Osteoblast (primary cell): ENCODE data around the gene MPPED2. TPM values are rescaled to one million over a fixed set of nuclear protein-coding genes. Genes with fewer than 3 reads are reported as not detected.

Experiments used
- DNase-seq: peaks from one replicate; pipeline ENCODE4 v3.0.0; 2011; ENCODE audit warnings: low spot score, mixed read lengths; ENCODE audit not compliant: insufficient read length; ENCODE audit errors: missing footprints
- H2AFZ ChIP-seq: 2 replicates; pipeline ENCODE4 v1.6.0; 2011; ENCODE audit warnings: mild to moderate bottlenecking, low read length
- H3K27ac ChIP-seq: 2 replicates; pipeline ENCODE4 v1.5.1; 2011; ENCODE audit warnings: mild to moderate bottlenecking, low read depth, low read length, moderate library complexity
- H3K27me3 ChIP-seq: 2 replicates; pipeline ENCODE4 v1.6.0; 2012; ENCODE audit warnings: mild to moderate bottlenecking, control low read depth, inconsistent platforms, low read length, moderate library complexity; ENCODE audit not compliant: insufficient read depth
- H3K36me3 ChIP-seq: 2 replicates; pipeline ENCODE4 v1.5.1; 2011; ENCODE audit warnings: mild to moderate bottlenecking, low read length, control low read depth, moderate library complexity; ENCODE audit not compliant: insufficient read depth
- H3K4me1 ChIP-seq: 2 replicates; pipeline ENCODE4 v1.5.1; 2011; ENCODE audit warnings: mild to moderate bottlenecking, low read length, control low read depth, moderate library complexity; ENCODE audit not compliant: insufficient read depth
- H3K4me2 ChIP-seq: 2 replicates; pipeline ENCODE4 v1.6.0; 2011; ENCODE audit warnings: mild to moderate bottlenecking, low read length; ENCODE audit not compliant: insufficient read depth
- H3K4me3 ChIP-seq: fragments of 200-600 bp; sonication (generic); 3 replicates; pipeline ENCODE4 v1.5.1; 2012; ENCODE audit warnings: mild to moderate bottlenecking, low read length, inconsistent platforms; ENCODE audit not compliant: insufficient read depth
- H3K79me2 ChIP-seq: 2 replicates; pipeline ENCODE4 v1.6.0; 2012; ENCODE audit warnings: mild to moderate bottlenecking, low read length, control low read depth, inconsistent platforms; ENCODE audit not compliant: insufficient read depth
- H3K9me3 ChIP-seq: 2 replicates; pipeline ENCODE4 v1.5.1; 2011; ENCODE audit warnings: low read depth, low read length, control low read depth
- H4K20me1 ChIP-seq: 2 replicates; pipeline ENCODE4 v1.6.0; 2012; ENCODE audit warnings: mild to moderate bottlenecking, low read length, control low read depth; ENCODE audit not compliant: insufficient read depth
- total RNA-seq: library from RNA; depleted of rRNA; stranded (reverse); fragments of >200 nt; gene quantifications from 2 replicates; pipeline ENCODE4 v1.2.3, GENCODE V29; 2012
- TF ChIP-seq, protein P1 (sequence below): IDR thresholded peaks from 2 replicates; pipeline ENCODE4 v1.5.1; 2011; ENCODE audit warnings: mild to moderate bottlenecking, low read depth, low read length, moderate library complexity; ENCODE audit errors: extremely low read depth

The MPPED2 gene
- total RNA-seq, 1 donor: 2.2 TPM

DNA sequence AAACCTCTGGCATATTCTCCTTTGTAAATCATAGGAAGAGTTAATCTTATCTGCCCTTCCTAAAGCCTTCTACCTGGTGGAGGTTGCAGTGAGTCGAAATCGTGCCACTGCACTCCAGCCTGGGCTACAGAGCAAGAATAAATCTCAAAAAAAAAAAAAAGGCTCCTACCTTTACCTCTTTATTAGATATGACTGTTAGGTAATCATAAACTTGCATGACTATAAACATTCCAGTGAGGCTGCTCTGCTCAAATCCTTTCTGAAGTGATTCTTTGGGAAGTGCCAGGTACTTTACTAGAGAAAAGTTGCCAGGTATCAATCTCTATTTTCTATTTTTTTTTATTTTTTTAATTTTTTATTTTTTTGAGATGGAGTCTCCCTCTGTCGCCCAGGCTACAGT lies 59.6 kb downstream of the MPPED2 start:
- Histone ChIP-seq H3K9me3 (no peaks in the 10 kb centered on the region), H3K36me3 (no peaks in the 10 kb centered on the region), H3K79me2 (no peaks in the 10 kb centered on the region), H3K27ac (no peak overlapping the region), H3K4me3 (no peak overlapping the region), H2AFZ (no peak overlapping the region), H4K20me1 (no peaks in the 10 kb centered on the region), H3K4me1 (no peaks in the 10 kb centered on the region), H3K27me3 (no peaks in the 10 kb centered on the region), H3K4me2 (no peak overlapping the region)
- peak; percentile 11 for DNase-seq
- TF ChIP-seq, protein P1, sequence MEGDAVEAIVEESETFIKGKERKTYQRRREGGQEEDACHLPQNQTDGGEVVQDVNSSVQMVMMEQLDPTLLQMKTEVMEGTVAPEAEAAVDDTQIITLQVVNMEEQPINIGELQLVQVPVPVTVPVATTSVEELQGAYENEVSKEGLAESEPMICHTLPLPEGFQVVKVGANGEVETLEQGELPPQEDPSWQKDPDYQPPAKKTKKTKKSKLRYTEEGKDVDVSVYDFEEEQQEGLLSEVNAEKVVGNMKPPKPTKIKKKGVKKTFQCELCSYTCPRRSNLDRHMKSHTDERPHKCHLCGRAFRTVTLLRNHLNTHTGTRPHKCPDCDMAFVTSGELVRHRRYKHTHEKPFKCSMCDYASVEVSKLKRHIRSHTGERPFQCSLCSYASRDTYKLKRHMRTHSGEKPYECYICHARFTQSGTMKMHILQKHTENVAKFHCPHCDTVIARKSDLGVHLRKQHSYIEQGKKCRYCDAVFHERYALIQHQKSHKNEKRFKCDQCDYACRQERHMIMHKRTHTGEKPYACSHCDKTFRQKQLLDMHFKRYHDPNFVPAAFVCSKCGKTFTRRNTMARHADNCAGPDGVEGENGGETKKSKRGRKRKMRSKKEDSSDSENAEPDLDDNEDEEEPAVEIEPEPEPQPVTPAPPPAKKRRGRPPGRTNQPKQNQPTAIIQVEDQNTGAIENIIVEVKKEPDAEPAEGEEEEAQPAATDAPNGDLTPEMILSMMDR: no peak

DNA sequence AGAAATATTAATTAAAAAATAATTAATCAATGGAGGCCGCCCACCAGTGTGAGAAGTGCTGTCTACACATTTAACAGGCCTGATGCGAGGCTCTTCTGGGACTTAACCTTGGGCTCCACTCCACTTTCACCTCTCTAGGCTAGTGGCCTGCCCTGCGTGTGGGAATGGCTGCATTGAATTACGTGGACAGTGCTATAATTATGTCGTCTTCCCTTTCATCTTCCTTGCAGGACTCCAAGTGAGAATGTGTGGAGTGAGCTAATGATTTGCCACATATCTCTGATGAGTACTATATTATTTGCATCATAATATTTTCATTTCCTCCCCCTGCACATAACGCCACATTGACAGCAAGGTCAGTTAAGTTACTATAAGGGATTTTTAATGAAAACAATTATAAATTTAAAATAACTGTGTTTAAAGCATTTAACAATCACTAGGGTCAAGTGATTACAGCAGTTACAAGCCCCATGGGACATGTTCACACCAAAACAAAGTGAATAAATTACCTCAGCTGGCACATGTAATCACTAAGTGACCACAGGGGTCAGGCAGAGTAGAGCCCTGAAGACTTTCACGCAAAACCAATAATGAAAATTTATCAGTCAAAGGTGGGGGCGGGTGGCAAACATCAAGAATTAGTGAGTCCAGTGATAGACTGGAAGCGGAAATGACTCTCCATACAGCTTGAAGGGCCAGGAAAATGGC lies 63.5 kb downstream of the MPPED2 start:
- H3K9me3 ChIP-seq: no peaks in the 10 kb centered on the region
- no peaks in the 10 kb centered on the region for H3K4me1 ChIP-seq
- TF ChIP-seq, protein P1: no peak
- no peak for DNase-seq
- no peaks in the 10 kb centered on the region for H3K36me3 ChIP-seq
- H3K27ac ChIP-seq: no peak overlapping the region
- H3K4me3 ChIP-seq: no peak overlapping the region
- no peaks in the 10 kb centered on the region for H4K20me1 ChIP-seq
- H2AFZ ChIP-seq: no peak overlapping the region
- H3K4me2 ChIP-seq: no peak overlapping the region
- no peaks in the 10 kb centered on the region for H3K79me2 ChIP-seq
- no peaks in the 10 kb centered on the region for H3K27me3 ChIP-seq

DNA sequence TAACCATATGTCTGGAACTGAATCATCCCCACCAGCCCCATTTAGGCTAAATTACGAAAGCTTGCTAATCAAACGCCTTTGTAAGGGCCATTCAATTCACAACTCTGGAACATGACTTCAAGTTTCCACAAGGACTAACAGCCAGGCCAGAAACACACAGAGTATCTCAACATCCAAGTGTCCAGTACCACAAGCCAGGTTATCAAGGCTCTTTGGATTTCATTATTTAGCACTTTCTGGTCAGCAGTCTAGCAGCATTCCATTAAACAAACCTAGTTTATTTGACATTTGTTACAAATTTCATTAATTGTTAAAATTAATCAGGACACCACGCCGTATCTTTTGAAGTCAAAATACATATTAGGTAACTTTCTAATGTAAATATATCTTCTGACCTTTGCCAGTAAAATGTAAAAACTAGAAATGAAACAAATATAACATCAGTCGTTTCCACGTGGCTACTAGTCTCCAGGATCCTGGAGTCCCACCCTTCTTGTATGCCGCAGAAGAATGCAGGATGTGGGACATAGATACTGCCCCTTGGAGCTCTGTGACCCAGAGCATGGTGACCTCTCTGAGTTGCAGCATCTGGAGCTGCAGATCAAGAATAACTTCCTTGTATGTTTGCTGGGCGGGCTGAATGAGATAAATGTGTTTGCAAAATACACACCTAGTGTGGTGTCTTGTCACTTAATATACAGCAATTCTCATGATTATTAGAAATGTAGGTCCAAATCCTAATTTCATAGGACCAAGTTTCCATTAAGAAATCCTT lies 64.7 kb downstream of the MPPED2 start:
- Histone ChIP-seq H3K27me3 (no peaks in the 10 kb centered on the region), H3K36me3 (no peaks in the 10 kb centered on the region), H3K27ac (no peak overlapping the region), H3K9me3 (no peaks in the 10 kb centered on the region), H3K79me2 (no peaks in the 10 kb centered on the region), H3K4me3 (no peak overlapping the region), H2AFZ (no peak overlapping the region), H3K4me1 (no peaks in the 10 kb centered on the region), H4K20me1 (no peaks in the 10 kb centered on the region), H3K4me2 (no peak overlapping the region)
- TF ChIP-seq, protein P1: no peak
- DNase-seq: no peak

DNA sequence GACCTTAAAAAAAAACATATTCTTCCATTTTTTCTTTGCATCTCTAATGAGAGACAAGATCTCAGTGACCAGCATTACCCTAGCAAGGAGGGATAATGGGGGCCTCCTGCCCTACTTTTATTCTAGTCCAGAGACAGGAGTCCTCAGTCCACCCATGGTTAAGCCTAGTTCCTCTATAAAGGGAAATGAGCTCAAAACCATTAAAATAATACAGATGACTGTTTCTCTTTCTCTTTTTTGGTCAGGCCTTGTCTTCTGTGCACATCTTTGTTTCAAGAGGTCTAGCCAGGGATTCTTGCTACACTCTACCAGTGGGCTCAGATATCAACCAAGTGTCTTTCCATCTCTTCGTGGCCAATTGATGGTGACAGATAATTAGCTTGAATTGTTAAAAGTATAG lies 73.1 kb downstream of the MPPED2 start:
- Histone ChIP-seq H3K4me2 (no peak overlapping the region), H2AFZ (no peak overlapping the region), H3K4me3 (no peak overlapping the region), H3K79me2 (no peaks in the 10 kb centered on the region), H4K20me1 (no peaks in the 10 kb centered on the region), H3K4me1 (no peaks in the 10 kb centered on the region), H3K27ac (no peak overlapping the region), H3K9me3 (no peaks in the 10 kb centered on the region), H3K36me3 (no peaks in the 10 kb centered on the region), H3K27me3 (no peaks in the 10 kb centered on the region)
- TF ChIP-seq, protein P1: no peak
- peak; percentile 9 for DNase-seq
